NB4 (cell line): ENCODE measurements around the gene SMCP.

Source experiments
- CTCF ChIP-seq: IDR thresholded peaks from one replicate; pipeline ENCODE4 v1.5.1; 2012; ENCODE audit warnings: low read depth, low read length
- MAX ChIP-seq: IDR thresholded peaks from 2 replicates; pipeline ENCODE4 v1.6.1; 2011; ENCODE audit warnings: low read depth, low read length
- MYC ChIP-seq: IDR thresholded peaks from 2 replicates; pipeline ENCODE4 v1.6.1; 2011; ENCODE audit warnings: low read depth, low read length
- POLR2A ChIP-seq: IDR thresholded peaks from 2 replicates; pipeline ENCODE4 v1.6.1; 2011; ENCODE audit warnings: mild to moderate bottlenecking; ENCODE audit not compliant: insufficient read length; ENCODE audit errors: extremely low read depth

- TF ChIP-seq CTCF = no peak
- no peak for TF ChIP-seq POLR2A
- TF ChIP-seq MAX = no peak
- no peak for TF ChIP-seq MYC
Measured at GRCh38 chr1:152924191-152924590, 46.1 kb downstream of the SMCP start.
